GM23248 (cell line): Measurements from ENCODE around the gene TMPRSS11A.

Experiments
- EZH2 ChIP-seq: fragments of 200-600 bp; sonication (generic); IDR thresholded peaks from 2 replicates; pipeline ENCODE4 v1.6.1; 2018; ENCODE audit warnings: antibody characterized with exemption, mild to moderate bottlenecking; ENCODE audit not compliant: insufficient read depth, poor library complexity, severe bottlenecking
- EZH2phosphoT487 ChIP-seq: fragments of 200-600 bp; sonication (generic); IDR thresholded peaks from 2 replicates; pipeline ENCODE4 v1.6.1; 2018; ENCODE audit warnings: antibody characterized with exemption, moderate library complexity, mild to moderate bottlenecking, low read depth; ENCODE audit not compliant: insufficient read depth

DNA sequence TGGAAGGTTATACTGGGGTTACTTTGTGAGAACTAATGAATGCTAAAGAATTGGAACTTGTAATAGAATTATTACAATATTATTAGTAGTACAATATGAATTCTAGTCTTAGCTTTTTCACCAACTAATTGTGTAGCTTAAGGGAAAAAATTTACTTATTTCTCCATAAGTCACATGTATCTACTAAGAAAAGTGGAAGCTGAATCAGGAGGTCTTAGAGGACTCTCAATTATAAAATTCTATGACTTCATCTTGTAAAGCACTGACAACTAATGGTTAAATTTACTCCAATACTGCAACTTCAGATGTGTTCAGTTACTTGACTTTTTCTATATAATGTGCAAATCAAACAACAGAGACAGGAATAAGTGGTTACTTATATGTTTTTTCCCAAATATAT is 78.6 kb downstream of the TMPRSS11A start:
- TF ChIP-seq EZH2 (no peak), EZH2phosphoT487 (no peak)
